Small intestine (tissue), 7 donors: ENCODE data around the gene UQCRC2. TPM values are rescaled to one million over a fixed set of nuclear protein-coding genes. Genes with fewer than 3 reads are reported as not detected.
A peak's percentile ranks its signal among the peaks of the same experiment; 100 is the strongest.
"Not testable (repeated sequence)": the region's sequence is repeated elsewhere in the genome, so short reads cannot be mapped to it uniquely, and the experiment has no call there.

Source experiments
- DNase-seq, 2 donors: peaks; one replicate each; pipeline versions ENCODE4 v3.0.0 to v3.0.0-alpha.2; 2013
- FAIRE-seq: peaks from 2 replicates; lab custom pipeline; 2012; peaks lifted over from hg19 to GRCh38; lab: Jason Lieb, UNC
- H3K27ac ChIP-seq, 3 donors: one replicate each; pipeline ENCODE4 v1.5.1; 2013; ENCODE audit warnings: low read length in 2 of 3, mild to moderate bottlenecking in 2 of 3, control low read depth in 1 of 3, inconsistent platforms in 1 of 3, low read depth in 1 of 3, moderate library complexity in 1 of 3
- H3K27me3 ChIP-seq, 3 donors: one replicate each; pipeline ENCODE4 v1.6.1; 2013; ENCODE audit warnings: low read length in 3 of 3, inconsistent platforms in 1 of 3; ENCODE audit not compliant: control insufficient read depth in 3 of 3, insufficient read depth in 3 of 3
- H3K36me3 ChIP-seq, 3 donors: one replicate each; pipeline ENCODE4 v1.6.1; 2013; ENCODE audit warnings: low read length in 3 of 3, inconsistent platforms in 1 of 3, low read depth in 1 of 3, mild to moderate bottlenecking in 1 of 3, moderate library complexity in 1 of 3; ENCODE audit not compliant: control insufficient read depth in 3 of 3, insufficient read depth in 2 of 3
- H3K4me1 ChIP-seq, 3 donors: one replicate each; pipeline ENCODE4 v1.6.1; 2013; ENCODE audit warnings: low read length in 2 of 3, inconsistent platforms in 1 of 3, low read depth in 1 of 3, mild to moderate bottlenecking in 1 of 3, moderate library complexity in 1 of 3; ENCODE audit not compliant: control insufficient read depth in 3 of 3, insufficient read depth in 2 of 3
- H3K4me3 ChIP-seq, 3 donors: one replicate each; pipeline ENCODE4 v1.5.1; 2013; ENCODE audit warnings: low read length in 3 of 3, control low read depth in 1 of 3, inconsistent platforms in 1 of 3, low read depth in 1 of 3, mild to moderate bottlenecking in 1 of 3, moderate library complexity in 1 of 3
- H3K9me3 ChIP-seq, 2 donors: one replicate each; pipeline ENCODE4 v1.6.1; 2013; ENCODE audit warnings: low read depth in 1 of 2, low read length in 1 of 2; ENCODE audit not compliant: control insufficient read depth in 2 of 2, insufficient read depth in 1 of 2
- WGBS, 3 donors: extraction: QIAGEN DNeasy Blood & Tissue Kit; methylation state at CpG; one replicate each; pipeline ENCODE4 v1.1.7; 2013; 5-methylcytosine and 5-hydroxymethylcytosine counted together
- polyA plus RNA-seq, 4 donors: library from polyadenylated mRNA; stranded (reverse) in 3 of 4; unstranded in 1 of 4; fragments of 200-250 nt in 3 of 4; fragments of 120-200 nt in 1 of 4; gene quantifications; one replicate each; pipeline versions ENCODE4 v1.2.1 to v1.2.3, GENCODE V29; 2013
- donor health status: healthy with polysubstance abuse.
- donor health status: control.
- donor health status: control.
- donor health status: Bipolar disorder and iron deficiency.
- donor health status: healthy.

The UQCRC2 gene
- polyA plus RNA-seq, 4 donors: 245 to 408 (median 299) TPM

DNA sequence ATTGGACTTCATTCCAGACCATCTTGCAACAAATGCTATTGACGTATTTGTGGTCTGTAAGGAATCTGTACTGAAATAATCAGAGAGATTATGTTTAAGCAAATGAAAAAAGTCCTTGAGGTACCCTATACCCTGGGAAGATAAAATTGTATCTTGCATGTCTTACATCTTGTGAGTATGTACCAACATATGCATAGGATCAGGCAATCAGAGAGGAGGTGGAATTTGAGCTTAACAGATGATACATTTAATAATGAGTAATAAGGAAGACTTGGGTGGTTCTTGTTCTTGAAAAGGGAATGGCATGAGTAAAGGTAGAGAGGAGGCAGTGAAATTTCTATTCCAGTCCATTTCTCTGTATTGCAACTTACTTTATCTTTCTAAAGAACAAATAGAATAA lies 65.4 kb downstream of the UQCRC2 start:
- FAIRE-seq (no peak), DNase-seq (peak in 1 of 2 donors; percentile 58)
- WGBS, 3 donors: 90 to 96% (median 95%) methylated on average over 1 of the region's 1 CpG
- Histone ChIP-seq H3K36me3 (no peaks in the 10 kb centered on the region), H3K27me3 (no peaks in the 10 kb centered on the region), H3K27ac (no peak overlapping the region), H3K4me3 (no peak overlapping the region), H3K9me3 (no peaks in the 10 kb centered on the region), H3K4me1 (peaks cover 0 to 11% (median 0%) of the 10 kb centered on the region in 3 donors)

GRCh38 chr16:22022151-22022550 lies 69.0 kb downstream of the UQCRC2 start:
- no peak for FAIRE-seq
- peaks cover 0 to 2% (median 0%) of the 10 kb centered on the region in 3 donors for H3K4me1 ChIP-seq
- 76 to 89% (median 82%) methylated on average over 5 of the region's 5 CpGs for WGBS, 3 donors

DNA sequence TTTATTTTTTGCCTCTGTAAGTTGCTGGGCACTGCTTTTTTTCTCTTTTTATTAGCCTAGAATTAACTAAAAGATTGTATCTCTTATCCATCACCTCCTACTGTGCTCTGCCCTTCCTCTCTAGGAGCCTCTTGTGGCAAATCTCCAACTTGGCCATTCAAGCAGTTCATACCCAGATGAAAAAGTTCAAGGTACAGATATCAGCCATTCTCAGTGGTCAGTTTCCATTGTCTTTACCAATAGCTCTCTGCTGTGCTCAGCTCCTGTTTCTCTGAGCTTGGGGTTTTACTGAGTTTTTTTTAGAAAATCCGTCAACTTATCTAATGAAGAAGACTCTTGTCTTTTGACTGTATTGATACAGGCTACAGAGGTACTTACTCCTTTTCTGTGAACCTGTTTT lies 70.3 kb downstream of the UQCRC2 start:
- H3K27ac ChIP-seq: no peak overlapping the region
- FAIRE-seq: no peak
- no peaks in the 10 kb centered on the region for H3K4me1 ChIP-seq
- no peak for DNase-seq
- H3K27me3 ChIP-seq: no peaks in the 10 kb centered on the region
- H3K9me3 ChIP-seq: no peaks in the 10 kb centered on the region
- H3K4me3 ChIP-seq: no peak overlapping the region
- WGBS, 3 donors: 82 to 93% (median 93%) methylated on average over 1 of the region's 1 CpG
- no peaks in the 10 kb centered on the region for H3K36me3 ChIP-seq

More at GRCh38 chr16:22022151-22022550, 69.0 kb downstream of the UQCRC2 start:
- no peaks in the 10 kb centered on the region for H3K27me3 ChIP-seq
- no peaks in the 10 kb centered on the region for H3K9me3 ChIP-seq
- no peak for DNase-seq
- H3K4me3 ChIP-seq: no peak overlapping the region
- no peak overlapping the region for H3K27ac ChIP-seq
- H3K36me3 ChIP-seq: no peaks in the 10 kb centered on the region

- WGBS, 3 donors: 90 to 95% (median 94%) methylated on average over 4 of the region's 4 CpGs
- not testable (repeated sequence) for H3K36me3 ChIP-seq, DNase-seq, H3K4me3 ChIP-seq, H3K9me3 ChIP-seq, H3K4me1 ChIP-seq, FAIRE-seq, H3K27ac ChIP-seq, H3K27me3 ChIP-seq
Measured at GRCh38 chr16:22024785-22025184, 71.6 kb downstream of the UQCRC2 start.

GRCh38 chr16:22027633-22028032 lies 74.5 kb downstream of the UQCRC2 start:
- H3K27ac ChIP-seq: no peak overlapping the region
- DNase-seq: no peak
- H3K4me3 ChIP-seq: no peak overlapping the region
- H3K36me3 ChIP-seq: no peaks in the 10 kb centered on the region
- no peaks in the 10 kb centered on the region for H3K27me3 ChIP-seq
- 58 to 86% (median 63%) methylated on average over 2 of the region's 2 CpGs for WGBS, 3 donors
- H3K4me1 ChIP-seq: peaks cover 0 to 2% (median 0%) of the 10 kb centered on the region in 3 donors
- no peak for FAIRE-seq
- H3K9me3 ChIP-seq: no peaks in the 10 kb centered on the region

- H3K27ac ChIP-seq: no peak overlapping the region
Measured at GRCh38 chr16:22029632-22030031, 76.5 kb downstream of the UQCRC2 start.

GRCh38 chr16:22030087-22030812 lies 77.1 kb downstream of the UQCRC2 start:
- Histone ChIP-seq H3K4me1 (peaks cover 0 to 2% (median 0%) of the 10 kb centered on the region in 3 donors), H3K27me3 (no peaks in the 10 kb centered on the region), H3K27ac (peak overlapping the region in 1 of 3 donors; percentile 24), H3K36me3 (peaks cover 0 to 1% (median 0%) of the 10 kb centered on the region in 3 donors), H3K9me3 (no peaks in the 10 kb centered on the region), H3K4me3 (no peak overlapping the region)
- no peak for FAIRE-seq
- WGBS, 3 donors: 32 to 66% (median 52%) methylated on average over 6 of the region's 6 CpGs
- peak; percentile 41 to 60 for DNase-seq

More at GRCh38 chr16:22029632-22030031, 76.5 kb downstream of the UQCRC2 start:
- Histone ChIP-seq H3K4me1 (peaks cover 0 to 2% (median 0%) of the 10 kb centered on the region in 3 donors), H3K4me3 (no peak overlapping the region), H3K27me3 (no peaks in the 10 kb centered on the region), H3K9me3 (no peaks in the 10 kb centered on the region), H3K36me3 (no peaks in the 10 kb centered on the region)
- DNase-seq (peak in 1 of 2 donors; percentile 4), FAIRE-seq (no peak)
- WGBS, 3 donors: 32 to 61% (median 56%) methylated on average over 4 of the region's 4 CpGs

- no peaks in the 10 kb centered on the region for H3K27me3 ChIP-seq
- H3K4me1 ChIP-seq: peaks cover 0 to 2% (median 0%) of the 10 kb centered on the region in 3 donors
- H3K36me3 ChIP-seq: peaks cover 0 to 5% (median 3%) of the 10 kb centered on the region in 3 donors
- DNase-seq (no peak), FAIRE-seq (no peak)
- H3K9me3 ChIP-seq: no peaks in the 10 kb centered on the region
- no peak overlapping the region for H3K27ac ChIP-seq
- WGBS, 3 donors: 37 to 82% (median 71%) methylated on average over 2 of the region's 2 CpGs
- no peak overlapping the region for H3K4me3 ChIP-seq
Measured at GRCh38 chr16:22031483-22032083, 78.4 kb downstream of the UQCRC2 start.
